ENCODE data around the gene FLT1.

GRCh38 chr13:28492569-28493367, 2.2 kb downstream of the FLT1 start:
- TF ChIP-seq POLR2A (IDR thresholded peaks at IDR 0.05) (no peak), POLR2AphosphoS5 (IDR thresholded peaks at IDR 0.05) (no peak), EP300 (IDR thresholded peaks at IDR 0.05) (no peak)
- TF ChIP-seq, protein P1, sequence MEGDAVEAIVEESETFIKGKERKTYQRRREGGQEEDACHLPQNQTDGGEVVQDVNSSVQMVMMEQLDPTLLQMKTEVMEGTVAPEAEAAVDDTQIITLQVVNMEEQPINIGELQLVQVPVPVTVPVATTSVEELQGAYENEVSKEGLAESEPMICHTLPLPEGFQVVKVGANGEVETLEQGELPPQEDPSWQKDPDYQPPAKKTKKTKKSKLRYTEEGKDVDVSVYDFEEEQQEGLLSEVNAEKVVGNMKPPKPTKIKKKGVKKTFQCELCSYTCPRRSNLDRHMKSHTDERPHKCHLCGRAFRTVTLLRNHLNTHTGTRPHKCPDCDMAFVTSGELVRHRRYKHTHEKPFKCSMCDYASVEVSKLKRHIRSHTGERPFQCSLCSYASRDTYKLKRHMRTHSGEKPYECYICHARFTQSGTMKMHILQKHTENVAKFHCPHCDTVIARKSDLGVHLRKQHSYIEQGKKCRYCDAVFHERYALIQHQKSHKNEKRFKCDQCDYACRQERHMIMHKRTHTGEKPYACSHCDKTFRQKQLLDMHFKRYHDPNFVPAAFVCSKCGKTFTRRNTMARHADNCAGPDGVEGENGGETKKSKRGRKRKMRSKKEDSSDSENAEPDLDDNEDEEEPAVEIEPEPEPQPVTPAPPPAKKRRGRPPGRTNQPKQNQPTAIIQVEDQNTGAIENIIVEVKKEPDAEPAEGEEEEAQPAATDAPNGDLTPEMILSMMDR (IDR thresholded peaks at IDR 0.05), result no peak
